ENCODE data around the gene MXD1.

The MXD1 gene

GRCh38 chr2:69955029-69955428 lies 40.1 kb downstream of the MXD1 start:
- DNase-seq = no peak

GRCh38 chr2:69956475-69956979 lies 41.6 kb downstream of the MXD1 start:
- peak; percentile 22 for DNase-seq

DNA sequence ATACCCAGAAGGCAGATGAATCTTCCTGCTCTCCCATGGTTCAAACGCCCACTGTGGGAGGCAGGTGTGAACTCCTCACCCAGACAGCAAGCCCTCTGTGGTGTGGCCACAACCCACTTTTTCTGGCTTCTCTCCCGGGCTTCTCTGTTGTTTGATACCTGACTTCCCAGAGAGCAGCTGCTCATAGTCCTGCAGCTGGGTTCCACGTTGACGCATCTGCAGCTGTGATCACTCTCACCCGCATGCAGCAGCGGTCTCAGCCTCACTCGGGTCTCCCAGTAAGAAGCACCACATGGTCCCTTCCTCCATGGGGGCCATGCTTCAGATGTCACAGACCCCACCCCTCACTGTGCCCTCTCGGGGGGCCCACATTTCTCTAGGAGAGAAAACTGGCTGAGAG lies 43.1 kb downstream of the MXD1 start:
- peak; percentile 46 for DNase-seq

DNA sequence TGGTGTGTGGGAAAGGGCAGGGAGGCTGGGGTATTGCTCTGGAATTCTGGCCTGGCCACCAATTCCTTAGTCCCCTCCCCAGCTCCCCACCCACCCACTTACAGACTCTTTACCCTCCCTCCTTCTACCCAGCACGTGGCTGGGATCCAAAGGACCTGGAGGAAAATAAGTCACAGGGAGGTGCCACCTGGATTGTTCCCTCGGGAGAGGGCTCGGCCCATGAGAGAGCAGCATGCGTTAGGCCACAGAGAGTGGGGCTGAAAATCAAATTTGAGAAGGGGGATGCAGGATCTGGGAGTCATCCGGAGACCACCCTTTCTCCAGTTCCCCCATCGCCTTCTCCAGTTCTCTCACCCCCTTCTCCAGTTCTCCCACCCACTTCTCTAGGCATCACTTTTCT lies 43.6 kb downstream of the MXD1 start:
- DNase-seq = no peak

DNA sequence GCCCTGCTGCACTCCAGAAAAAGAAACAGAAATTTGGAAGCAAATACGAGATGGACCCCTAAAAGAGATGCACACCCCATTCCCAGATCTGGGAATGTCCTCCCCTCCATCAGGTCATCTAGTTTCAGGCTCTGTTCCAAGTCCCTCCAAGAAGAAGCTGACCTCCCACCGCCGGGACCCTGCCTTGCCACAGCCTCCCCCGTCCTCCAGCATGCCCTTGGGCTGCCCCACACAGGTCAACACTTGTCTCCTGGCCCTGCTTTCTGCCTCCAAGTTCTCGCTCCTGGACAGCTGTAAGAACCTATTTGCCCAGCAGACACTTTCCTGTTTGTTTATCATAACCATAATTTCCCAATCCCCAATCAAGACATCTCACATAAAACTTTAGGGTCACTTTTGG lies 44.5 kb downstream of the MXD1 start:
- peak; percentile 37 for DNase-seq

- DNase-seq = peak; percentile 35
Measured at GRCh38 chr2:69960821-69961220, 45.9 kb downstream of the MXD1 start.

- peak; percentile 43 for DNase-seq
Measured at GRCh38 chr2:69961496-69961895, 46.6 kb downstream of the MXD1 start, which contains the start of gene ASPRV1. Gene ASPRV1, minus strand, starts transcription at chr2:69961631. Its CDS starts 195 bp downstream, at chr2:69961436.

DNA sequence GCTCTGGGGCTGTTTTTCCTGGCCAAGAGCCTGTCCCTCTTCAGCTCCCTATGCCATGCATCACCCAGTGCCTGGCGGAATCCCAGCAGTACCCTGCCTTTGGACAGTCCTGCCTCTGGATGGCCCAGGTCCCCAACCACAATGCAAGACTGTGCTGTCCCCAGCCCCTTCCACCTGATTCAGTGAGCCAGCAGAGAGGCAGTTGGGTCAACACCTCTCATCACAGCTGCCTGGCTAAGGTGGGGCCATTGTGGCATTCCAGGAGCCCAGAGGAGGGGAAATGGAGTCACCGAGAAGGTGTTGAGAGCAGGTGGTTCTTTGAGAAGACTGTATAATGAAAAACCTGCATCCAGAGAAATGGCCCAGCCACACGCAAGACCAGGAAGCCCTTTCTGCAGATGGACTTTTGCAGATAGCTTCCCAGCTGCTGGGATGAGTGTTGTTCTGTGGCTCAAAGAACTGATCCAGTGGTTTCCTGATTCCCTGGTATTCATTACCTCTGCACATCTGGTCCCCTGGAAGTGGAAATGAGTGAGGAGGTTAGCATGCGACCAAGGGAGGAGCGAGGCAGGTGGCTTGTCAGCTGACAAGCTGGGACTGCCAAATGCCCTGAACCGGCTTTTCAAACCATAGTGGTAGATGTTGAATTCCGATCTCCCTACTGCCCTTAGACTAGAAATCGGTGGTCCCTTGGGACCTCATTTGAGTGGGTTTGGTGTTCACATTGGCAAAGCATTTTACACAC lies 48.2 kb downstream of the MXD1 start:
- peak; percentile 33 for DNase-seq

GRCh38 chr2:69964353-69964841 lies 49.5 kb downstream of the MXD1 start:
- peak; percentile 46 for DNase-seq

GRCh38 chr2:69965756-69966445 lies 51.0 kb downstream of the MXD1 start:
- peak; percentile 49 for DNase-seq

DNA sequence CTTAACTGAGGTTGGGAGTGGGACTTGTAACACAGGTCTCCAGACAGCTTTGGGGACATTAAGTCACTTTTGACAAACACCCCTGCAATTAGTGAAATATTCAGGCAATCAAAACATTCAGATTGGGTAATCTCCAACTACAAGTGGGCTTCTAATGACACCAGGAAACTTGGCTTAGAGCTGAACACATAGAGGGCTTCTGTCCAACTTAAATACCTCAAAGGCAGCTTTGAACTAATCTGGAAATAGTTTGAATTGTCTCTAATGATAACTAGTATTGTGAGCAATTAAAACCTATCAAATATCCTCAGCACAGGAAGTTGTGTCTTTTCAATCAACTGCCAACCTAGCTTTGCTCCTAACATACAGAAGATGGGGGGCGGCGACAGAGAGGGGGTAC lies 51.6 kb downstream of the MXD1 start:
- no peak for DNase-seq

DNA sequence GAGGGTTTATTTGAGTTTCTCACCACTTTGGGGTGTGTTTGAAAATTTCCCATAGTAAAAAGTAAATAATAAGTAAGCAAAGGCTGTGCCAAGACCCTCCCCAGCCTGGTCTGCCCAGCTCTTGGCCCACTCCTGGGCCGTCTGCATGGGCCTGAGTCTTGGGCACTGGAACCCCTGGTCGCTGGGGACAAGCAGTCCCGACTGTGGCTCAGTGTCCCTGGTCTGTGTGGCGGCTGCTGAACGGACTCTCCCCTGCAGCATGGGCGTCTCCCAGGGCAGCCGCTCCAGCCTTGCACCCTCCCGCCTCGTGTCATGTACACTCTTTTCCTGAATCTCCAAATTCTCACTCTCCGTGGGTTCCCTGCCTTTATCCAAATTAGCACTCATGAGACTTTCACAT lies 53.7 kb downstream of the MXD1 start:
- no peak for DNase-seq

- no peak for DNase-seq
Measured at GRCh38 chr2:69969126-69969983, 54.4 kb downstream of the MXD1 start.

DNA sequence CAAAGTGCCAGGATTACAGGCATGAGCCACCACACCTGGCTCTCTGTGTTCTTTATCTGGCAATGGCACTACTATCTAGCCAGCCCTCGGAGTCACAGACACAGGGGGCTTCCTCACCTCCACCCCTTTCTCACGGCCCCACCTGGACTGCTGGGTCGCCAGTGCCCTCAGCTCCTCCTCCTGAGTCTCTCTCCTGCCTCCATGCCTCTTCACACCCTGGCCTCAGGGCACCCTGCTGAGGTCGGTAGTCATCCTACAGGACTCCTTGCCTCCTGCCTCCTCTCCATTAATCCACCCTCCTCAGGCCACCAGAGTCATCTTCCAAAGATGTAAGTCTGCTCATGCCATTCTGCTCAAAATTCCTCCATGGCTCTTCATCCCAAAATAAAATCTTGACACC lies 55.1 kb downstream of the MXD1 start:
- DNase-seq = no peak

GRCh38 chr2:69972822-69973221 lies 57.9 kb downstream of the MXD1 start:
- no peak for DNase-seq

DNA sequence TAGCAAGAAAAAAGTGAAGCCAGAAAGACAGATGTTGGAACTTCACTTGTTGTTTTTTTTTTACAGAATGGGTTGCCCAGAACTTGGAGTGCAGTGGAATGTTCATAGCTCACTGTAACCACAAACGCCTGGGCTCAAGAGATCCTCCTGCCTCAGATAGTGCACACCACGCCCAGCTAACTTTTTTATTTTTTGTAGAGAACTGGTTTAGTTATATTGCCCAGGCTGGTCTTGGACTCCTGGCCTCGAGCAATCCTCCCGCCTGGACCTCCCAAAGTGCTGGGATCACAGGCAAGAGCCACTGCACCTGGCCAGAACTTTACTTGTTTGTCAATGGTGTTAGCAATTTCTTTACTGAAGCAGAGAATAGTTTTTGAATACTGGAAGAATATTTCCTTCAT lies 58.4 kb downstream of the MXD1 start:
- no peak for DNase-seq

GRCh38 chr2:69975136-69975852 lies 60.4 kb downstream of the MXD1 start:
- no peak for DNase-seq

DNA sequence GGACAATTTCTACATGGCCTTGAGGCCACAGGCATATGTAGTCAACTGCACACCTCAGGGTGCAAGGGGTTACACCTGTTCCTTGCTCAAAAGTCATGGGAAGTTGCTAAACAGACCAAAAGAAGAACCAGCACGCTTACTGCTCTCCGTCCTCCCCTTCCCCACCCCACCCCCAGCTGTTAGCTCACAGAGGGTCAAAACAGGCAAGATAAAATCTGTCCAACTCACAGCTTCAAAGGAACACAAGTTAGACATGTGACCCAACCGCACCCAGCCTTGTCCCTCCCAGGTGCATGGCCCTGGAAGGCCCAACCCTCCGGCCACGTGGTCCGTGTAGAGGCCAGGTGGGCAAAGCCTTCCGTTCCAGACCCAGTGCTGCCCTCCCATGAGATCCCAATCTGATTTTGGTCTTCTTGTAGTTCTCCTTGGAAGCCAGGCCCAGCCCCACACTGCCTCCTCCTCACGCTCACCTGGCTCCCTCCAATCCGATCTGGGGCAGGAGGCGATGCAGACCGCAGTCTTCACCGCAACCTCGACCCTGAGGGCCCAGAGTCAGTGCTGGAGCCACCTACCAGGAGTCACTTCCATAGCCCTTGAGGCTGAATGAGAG lies 61.0 kb downstream of the MXD1 start:
- DNase-seq = no peak

DNA sequence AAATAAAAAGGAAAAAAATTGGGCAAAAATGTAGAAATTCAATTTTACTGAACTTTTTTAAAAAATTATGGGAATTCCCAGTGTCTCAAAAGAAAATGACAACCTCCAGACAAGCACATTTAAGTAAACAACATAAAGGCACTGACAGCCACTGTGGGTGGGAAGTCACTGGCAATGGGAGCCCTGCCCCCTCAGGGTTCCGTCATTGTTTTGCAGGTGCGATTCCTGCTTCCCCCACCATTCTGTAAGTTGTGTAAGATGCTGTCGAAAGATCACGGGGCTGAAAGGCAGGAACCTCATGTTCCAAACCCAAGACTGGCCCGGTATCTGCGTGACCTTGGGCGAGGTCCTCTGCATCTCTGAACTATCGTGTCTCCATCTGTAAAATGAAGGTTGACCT lies 62.3 kb downstream of the MXD1 start:
- no peak for DNase-seq

DNA sequence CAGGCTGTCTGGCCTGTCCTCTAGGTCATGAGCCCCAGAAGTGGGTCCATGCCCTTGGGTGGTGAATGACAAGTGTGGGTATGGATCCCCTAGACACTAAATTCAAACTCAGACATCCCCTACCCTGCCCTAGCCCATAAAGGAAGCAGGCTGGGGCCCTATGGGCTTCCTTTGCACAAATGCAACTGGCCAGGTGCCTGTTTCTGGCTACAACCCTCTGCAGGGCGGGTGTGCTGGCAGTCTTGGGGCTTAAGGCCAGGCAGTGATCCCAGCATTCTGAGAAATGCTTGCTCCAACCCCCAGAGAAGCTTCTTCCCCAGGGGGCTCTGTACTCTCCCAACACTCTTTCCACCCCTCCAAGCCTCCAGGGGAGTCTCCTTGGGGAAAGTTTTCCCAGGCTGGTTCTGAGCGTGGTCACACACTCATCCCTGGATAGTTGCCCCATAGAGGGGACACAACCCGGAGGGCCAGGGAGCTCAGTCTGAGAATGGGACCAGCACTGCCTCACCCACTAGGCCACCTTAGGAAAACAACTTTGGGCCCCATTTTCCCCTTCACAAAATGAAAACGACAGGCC lies 63.1 kb downstream of the MXD1 start:
- no peak for DNase-seq
